HTERT RPE-1 (cell line): ENCODE data around the gene TINAGL1.

ENCODE experiments used
- in situ Hi-C: fragments of 300-500 bp; cut with MboI; formaldehyde crosslinking; loops from 4 replicates; pipeline ENCODE4 v1.14.3; 2020; ENCODE audit warnings: low sequenced_read_pairs

Gene TINAGL1

GRCh38 chr1:31576201-31576669 is at the start of gene TINAGL1:
Gene TINAGL1 (plus strand): TSS chr1:31576515. CDS start chr1:31577149, 634 bp downstream.
- in situ Hi-C loops = no loop called here

GRCh38 chr1:31529999-31530684 is 46.2 kb upstream of the TINAGL1 start:
- in situ Hi-C loops = no loop called here

GRCh38 chr1:31531177-31531999 is 44.9 kb upstream of the TINAGL1 start:
- in situ Hi-C loops = no loop called here

- in situ Hi-C loops = no loop called here
Measured at GRCh38 chr1:31532173-31532572, 44.1 kb upstream of the TINAGL1 start.

GRCh38 chr1:31535561-31535960 is 40.8 kb upstream of the TINAGL1 start:
- in situ Hi-C loops = no loop called here

GRCh38 chr1:31539329-31539728 is 37.0 kb upstream of the TINAGL1 start:
- in situ Hi-C loops = no loop called here

- in situ Hi-C loops = no loop called here
Measured at GRCh38 chr1:31541194-31541593, 35.1 kb upstream of the TINAGL1 start.

- in situ Hi-C loops = no loop called here
Measured at GRCh38 chr1:31545927-31546540, 30.3 kb upstream of the TINAGL1 start.

- in situ Hi-C loops = no loop called here
Measured at GRCh38 chr1:31548534-31548906, 27.8 kb upstream of the TINAGL1 start.

- in situ Hi-C loops = no loop called here
Measured at GRCh38 chr1:31548907-31549808, 27.2 kb upstream of the TINAGL1 start.

- in situ Hi-C loops = no loop called here
Measured at GRCh38 chr1:31549809-31550620, 26.3 kb upstream of the TINAGL1 start.

- in situ Hi-C loops = no loop called here
Measured at GRCh38 chr1:31551208-31551607, 25.1 kb upstream of the TINAGL1 start.

GRCh38 chr1:31552489-31552888 is 23.8 kb upstream of the TINAGL1 start:
- in situ Hi-C loops = no loop called here

- in situ Hi-C loops = no loop called here
Measured at GRCh38 chr1:31556481-31557006, 19.8 kb upstream of the TINAGL1 start.

- in situ Hi-C loops = no loop called here
Measured at GRCh38 chr1:31559715-31560114, 16.6 kb upstream of the TINAGL1 start.

- in situ Hi-C loops = no loop called here
Measured at GRCh38 chr1:31560394-31560793, 15.9 kb upstream of the TINAGL1 start.

GRCh38 chr1:31562707-31563360 is 13.5 kb upstream of the TINAGL1 start:
- in situ Hi-C loops = no loop called here

- in situ Hi-C loops = no loop called here
Measured at GRCh38 chr1:31564606-31564989, 11.7 kb upstream of the TINAGL1 start.

- in situ Hi-C loops = no loop called here
Measured at GRCh38 chr1:31567956-31568570, 8.3 kb upstream of the TINAGL1 start.
